Measurements from ENCODE around the gene RNF175. TPM values are rescaled to one million over a fixed set of nuclear protein-coding genes. Genes with fewer than 3 reads are reported as not detected.
A peak's percentile ranks its signal among the peaks of the same experiment; 100 is the strongest.

The RNF175 gene
- total RNA-seq: 25.7 and 26.6 TPM in 2 replicates
- long read RNA-seq, partial matches to known transcripts: 2 of 21 reads
- long read RNA-seq, other reads (novel, unspliced or antisense): 16 of 21 reads

DNA sequence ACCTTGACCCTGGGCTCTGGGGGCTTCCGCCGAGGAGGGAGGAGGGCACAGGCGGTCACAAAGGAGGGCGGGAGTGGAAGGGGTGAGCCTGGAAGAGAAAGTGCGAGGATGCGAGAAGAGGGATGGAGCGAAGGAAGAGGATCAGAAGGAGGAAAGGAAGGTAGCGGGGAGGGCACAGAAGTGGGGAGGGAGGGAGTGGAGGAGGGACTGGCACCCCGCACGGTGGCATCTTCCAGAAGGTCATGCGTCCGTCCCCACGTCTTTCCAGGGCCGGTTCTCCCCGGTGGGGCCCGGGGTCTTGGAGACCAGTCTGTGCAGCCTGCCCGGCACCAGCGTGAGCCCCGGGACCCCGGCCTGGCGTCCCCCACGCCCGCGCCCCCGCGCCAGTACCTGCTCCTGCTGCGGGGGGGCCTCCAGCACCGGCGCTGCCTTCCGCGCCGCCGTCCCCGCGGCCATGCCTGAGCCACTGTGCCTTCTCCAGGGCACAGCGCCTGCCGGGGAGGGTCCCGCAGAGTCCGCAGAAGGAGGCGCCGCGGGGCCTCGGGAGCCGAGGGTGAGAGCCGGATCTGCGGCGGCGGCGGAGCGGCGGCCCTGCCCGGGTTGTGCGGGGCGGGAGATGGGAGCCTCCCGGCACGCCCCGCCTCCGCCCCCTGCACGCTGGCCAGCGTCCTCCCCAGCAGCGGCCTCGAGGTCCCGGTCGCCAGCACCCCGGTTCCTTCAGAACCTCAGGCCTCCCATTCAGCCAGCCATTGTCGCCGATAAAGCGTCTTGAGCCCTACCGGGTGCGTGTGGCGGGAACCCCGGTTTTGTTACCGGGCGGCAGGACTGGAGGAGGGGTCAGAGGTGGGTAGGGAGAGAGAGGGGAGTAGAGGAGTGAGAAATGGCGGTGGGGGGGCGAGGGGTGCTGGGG lies at the start of gene RNF175:
TSS of gene RNF175 (minus strand) at position 618 of the 910 bp plus-strand sequence. CDS start at position 456, 162 bp downstream.
- Mint-ChIP-seq H3K27me3 (ENCODE audit: low read depth) (no peaks in the 10 kb centered on the region), H3K9me3 (peaks cover 3% of the 10 kb centered on the region), H3K4me3 (peak within 1 kb of the TSS; percentile 90), H3K4me1 (peaks cover 77% of the 10 kb centered on the region), H3K27ac (ENCODE audit: unreplicated experiment) (peak within 1 kb of the TSS; percentile 3), H3K36me3 (ENCODE audit: low read depth) (peaks cover 23% of the 10 kb centered on the region)
- TF ChIP-seq, protein P1, sequence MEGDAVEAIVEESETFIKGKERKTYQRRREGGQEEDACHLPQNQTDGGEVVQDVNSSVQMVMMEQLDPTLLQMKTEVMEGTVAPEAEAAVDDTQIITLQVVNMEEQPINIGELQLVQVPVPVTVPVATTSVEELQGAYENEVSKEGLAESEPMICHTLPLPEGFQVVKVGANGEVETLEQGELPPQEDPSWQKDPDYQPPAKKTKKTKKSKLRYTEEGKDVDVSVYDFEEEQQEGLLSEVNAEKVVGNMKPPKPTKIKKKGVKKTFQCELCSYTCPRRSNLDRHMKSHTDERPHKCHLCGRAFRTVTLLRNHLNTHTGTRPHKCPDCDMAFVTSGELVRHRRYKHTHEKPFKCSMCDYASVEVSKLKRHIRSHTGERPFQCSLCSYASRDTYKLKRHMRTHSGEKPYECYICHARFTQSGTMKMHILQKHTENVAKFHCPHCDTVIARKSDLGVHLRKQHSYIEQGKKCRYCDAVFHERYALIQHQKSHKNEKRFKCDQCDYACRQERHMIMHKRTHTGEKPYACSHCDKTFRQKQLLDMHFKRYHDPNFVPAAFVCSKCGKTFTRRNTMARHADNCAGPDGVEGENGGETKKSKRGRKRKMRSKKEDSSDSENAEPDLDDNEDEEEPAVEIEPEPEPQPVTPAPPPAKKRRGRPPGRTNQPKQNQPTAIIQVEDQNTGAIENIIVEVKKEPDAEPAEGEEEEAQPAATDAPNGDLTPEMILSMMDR (conservative IDR thresholded peaks at IDR 0.05): no peak
- no peak for DNase-seq (ENCODE audit: low read depth, low spot score)

DNA sequence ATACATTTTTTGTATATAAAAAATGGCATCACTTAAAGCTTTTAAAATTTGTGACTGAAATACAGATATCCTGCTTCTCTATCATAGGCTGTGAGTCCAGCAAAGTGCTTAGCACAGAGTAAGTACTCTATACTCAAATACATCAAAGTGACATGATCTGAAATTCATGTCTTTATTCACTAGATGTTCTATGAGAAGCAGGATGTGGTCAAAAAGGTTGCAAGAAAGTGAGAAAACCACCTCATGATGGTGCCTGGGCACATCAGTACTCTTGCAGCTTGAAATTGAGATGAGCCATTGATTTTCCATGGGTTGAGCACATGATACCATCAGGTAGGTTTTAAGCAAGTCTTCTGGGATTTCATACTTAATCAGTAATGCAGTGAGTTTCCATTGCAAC lies 49.5 kb upstream of the RNF175 start:
- H3K4me1 Mint-ChIP-seq: peaks cover 9% of the 10 kb centered on the region
- no peak for DNase-seq (ENCODE audit: low read depth, low spot score)
- peaks cover 26% of the 10 kb centered on the region for H3K36me3 Mint-ChIP-seq (ENCODE audit: low read depth)
- H3K27ac Mint-ChIP-seq (ENCODE audit: unreplicated experiment): no peak overlapping the region
- H3K4me3 Mint-ChIP-seq: no peak overlapping the region
- H3K27me3 Mint-ChIP-seq (ENCODE audit: low read depth): no peaks in the 10 kb centered on the region
- peaks cover 6% of the 10 kb centered on the region for H3K9me3 Mint-ChIP-seq
- TF ChIP-seq, protein P1 (conservative IDR thresholded peaks at IDR 0.05): no peak

DNA sequence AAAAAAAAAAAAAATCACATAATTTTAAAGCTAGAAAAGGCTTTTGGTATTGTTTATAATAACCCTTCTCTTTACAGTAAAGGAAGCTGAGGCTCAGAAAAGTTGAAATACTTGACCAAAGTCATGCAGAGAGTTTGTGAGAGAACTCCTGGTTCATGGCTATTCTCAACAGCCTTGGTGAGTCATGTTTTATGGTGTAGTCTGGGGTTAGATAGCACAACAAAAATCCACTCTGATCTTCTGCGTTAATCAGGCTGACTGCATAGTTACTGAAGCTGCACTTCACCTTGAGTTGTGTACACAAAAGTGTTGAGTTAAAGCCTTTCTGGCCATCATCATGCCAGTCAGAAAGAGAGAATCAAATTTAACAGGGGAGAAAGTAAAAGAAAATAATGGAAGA lies 48.4 kb upstream of the RNF175 start:
- Mint-ChIP-seq H3K36me3 (ENCODE audit: low read depth) (peaks cover 27% of the 10 kb centered on the region), H3K4me1 (peaks cover 8% of the 10 kb centered on the region), H3K27ac (ENCODE audit: unreplicated experiment) (no peak overlapping the region), H3K4me3 (no peak overlapping the region), H3K27me3 (ENCODE audit: low read depth) (no peaks in the 10 kb centered on the region), H3K9me3 (peaks cover 6% of the 10 kb centered on the region)
- TF ChIP-seq, protein P1 (conservative IDR thresholded peaks at IDR 0.05): no peak
- DNase-seq (ENCODE audit: low read depth, low spot score): no peak

DNA sequence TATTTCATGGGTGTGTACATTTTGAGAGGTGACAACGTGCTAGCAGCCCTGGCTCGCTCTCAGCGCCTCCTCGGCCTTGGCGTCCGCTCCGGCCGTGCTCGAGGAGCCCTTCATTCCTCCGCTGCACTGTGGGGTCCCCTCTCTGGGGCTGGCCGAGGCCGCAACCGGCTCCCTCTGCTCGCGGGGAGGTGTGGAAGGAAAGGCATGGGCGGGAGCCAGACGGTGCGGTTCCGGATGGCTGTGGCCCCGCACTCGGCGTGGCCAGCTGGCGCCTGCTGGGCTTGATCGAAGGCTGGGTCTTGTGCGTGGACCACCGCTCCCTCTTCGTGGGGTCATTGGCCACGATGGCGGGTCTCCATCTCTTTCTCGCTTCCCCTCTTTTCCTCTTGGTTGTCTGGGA lies 46.2 kb upstream of the RNF175 start:
- H3K9me3 Mint-ChIP-seq: peaks cover 9% of the 10 kb centered on the region
- DNase-seq (ENCODE audit: low read depth, low spot score): no peak
- peaks cover 27% of the 10 kb centered on the region for H3K36me3 Mint-ChIP-seq (ENCODE audit: low read depth)
- no peak overlapping the region for H3K27ac Mint-ChIP-seq (ENCODE audit: unreplicated experiment)
- TF ChIP-seq, protein P1 (conservative IDR thresholded peaks at IDR 0.05): no peak
- H3K4me3 Mint-ChIP-seq: no peak overlapping the region
- no peaks in the 10 kb centered on the region for H3K27me3 Mint-ChIP-seq (ENCODE audit: low read depth)
- H3K4me1 Mint-ChIP-seq: peaks cover 8% of the 10 kb centered on the region

DNA sequence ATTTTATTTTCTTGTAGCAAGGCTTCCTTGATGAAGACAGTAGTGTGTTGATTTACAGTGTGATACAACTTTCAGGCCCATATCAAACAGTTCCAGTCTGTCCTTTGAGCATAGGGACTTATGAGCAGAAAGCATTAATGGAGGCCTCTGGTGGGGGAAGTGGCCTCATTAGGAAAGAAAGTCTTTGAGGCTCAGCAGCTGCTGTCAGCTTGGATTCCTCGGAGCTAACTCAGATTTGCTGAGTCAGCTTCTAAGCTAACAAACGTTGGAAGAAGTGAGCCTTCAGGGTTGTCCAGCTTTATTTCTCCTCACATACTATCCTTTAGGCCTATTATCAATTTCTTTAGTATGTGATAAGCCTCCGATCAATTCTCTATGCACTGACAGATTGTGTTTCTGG lies 44.9 kb upstream of the RNF175 start:
- peaks cover 9% of the 10 kb centered on the region for H3K9me3 Mint-ChIP-seq
- no peak for DNase-seq (ENCODE audit: low read depth, low spot score)

More for the DNA sequence above, 44.9 kb upstream of the RNF175 start:
- Mint-ChIP-seq H3K27me3 (ENCODE audit: low read depth) (no peaks in the 10 kb centered on the region), H3K4me3 (no peak overlapping the region), H3K27ac (ENCODE audit: unreplicated experiment) (no peak overlapping the region), H3K4me1 (peaks cover 13% of the 10 kb centered on the region), H3K36me3 (ENCODE audit: low read depth) (peaks cover 25% of the 10 kb centered on the region)
- TF ChIP-seq, protein P1 (conservative IDR thresholded peaks at IDR 0.05): no peak

Measured in neural crest cell (in vitro differentiated cells).